Karpas-422 (cell line): Measurements from ENCODE around the gene SH3D21. TPM values are rescaled to one million over a fixed set of nuclear protein-coding genes. Genes with fewer than 3 reads are reported as not detected.

Experiments used
- DNase-seq: peaks from one replicate; pipeline ENCODE4 v3.0.0-alpha.2; 2015
- H2AFZ ChIP-seq: fragments of 200-600 bp; sonication (generic); 2 replicates; pipeline ENCODE4 v1.6.1; 2014; ENCODE audit warnings: antibody characterized with exemption, low read length, mixed read lengths
- H3K27ac ChIP-seq: fragments of 200-600 bp; sonication (generic); 2 replicates; pipeline ENCODE4 v1.5.1; 2014; ENCODE audit warnings: mild to moderate bottlenecking, low read length, moderate library complexity
- H3K27me3 ChIP-seq: fragments of 200-600 bp; sonication (generic); 2 replicates; pipeline ENCODE4 v1.6.1; 2014; ENCODE audit warnings: low read length, mixed read lengths
- H3K36me3 ChIP-seq: fragments of 200-600 bp; sonication (generic); 2 replicates; pipeline ENCODE4 v1.6.1; 2014; ENCODE audit warnings: low read length, mixed read lengths; ENCODE audit not compliant: insufficient read depth
- H3K4me1 ChIP-seq: fragments of 200-600 bp; sonication (generic); 2 replicates; pipeline ENCODE4 v1.6.1; 2014; ENCODE audit warnings: mild to moderate bottlenecking, low read length, mixed read lengths
- H3K4me2 ChIP-seq: fragments of 200-600 bp; sonication (generic); 2 replicates; pipeline ENCODE4 v1.6.1; 2014; ENCODE audit warnings: low read length, low read depth, mild to moderate bottlenecking; ENCODE audit not compliant: poor library complexity, severe bottlenecking
- H3K4me3 ChIP-seq: fragments of 200-600 bp; sonication (generic); 2 replicates; pipeline ENCODE4 v1.5.1; 2014; ENCODE audit warnings: mild to moderate bottlenecking, antibody characterized with exemption, low read length, mixed read lengths
- H3K79me2 ChIP-seq: fragments of 200-600 bp; sonication (generic); 2 replicates; pipeline ENCODE4 v1.6.1; 2014; ENCODE audit warnings: mild to moderate bottlenecking, low read length, mixed read lengths
- H3K9ac ChIP-seq: fragments of 200-600 bp; sonication (generic); 2 replicates; pipeline ENCODE4 v1.6.0; 2014; ENCODE audit warnings: low read length
- H3K9me2 ChIP-seq: fragments of 200-600 bp; sonication (generic), shearing (Covaris generic); replicated peaks from 2 replicates; pipeline ENCODE4 v1.6.0; 2014; ENCODE audit warnings: mild to moderate bottlenecking, low read length, moderate library complexity; ENCODE audit not compliant: insufficient read depth
- H3K9me3 ChIP-seq: fragments of 300-700, 200-600 bp; sonication (generic); 2 replicates; pipeline ENCODE4 v1.6.1; 2014; ENCODE audit warnings: low read length, mixed read lengths
- H4K20me1 ChIP-seq: fragments of 200-600 bp; sonication (generic); 2 replicates; pipeline ENCODE4 v1.6.1; 2014; ENCODE audit warnings: mild to moderate bottlenecking, antibody characterized with exemption, low read length, low read depth; ENCODE audit not compliant: insufficient read depth
- total RNA-seq: library from RNA; depleted of rRNA; stranded (reverse); fragments of >200 nt; shearing (Covaris generic); gene quantifications from 2 replicates; pipeline ENCODE4 v1.2.3, GENCODE V29; 2014; ENCODE audit warnings: low replicate concordance

SH3D21 gene
- total RNA-seq, 1 experiment from 2014 or later, result 8.2 TPM

DNA sequence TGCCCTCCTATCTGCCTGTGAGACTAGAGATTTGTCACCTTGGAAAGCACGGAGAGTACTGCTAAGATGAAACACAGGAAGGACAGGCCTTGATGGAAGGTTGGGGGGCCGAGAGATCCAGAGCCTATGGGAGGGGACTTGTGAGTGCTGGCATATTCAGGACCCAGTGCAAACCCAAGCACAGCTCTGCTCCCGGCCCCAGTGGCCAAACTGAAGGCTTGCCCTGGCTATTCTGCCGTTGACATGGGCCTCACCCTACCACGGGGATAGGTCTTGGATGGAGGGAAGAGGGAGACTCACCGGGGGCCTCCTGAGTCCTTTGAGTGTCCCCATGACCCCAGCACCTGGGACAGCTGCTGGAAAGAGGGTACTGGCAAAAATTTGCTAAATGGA is 21.9 kb downstream of the SH3D21 start:
- Histone ChIP-seq H3K4me1 (peaks cover under 1% of the 10 kb centered on the region), H2AFZ (no peak overlapping the region), H3K4me3 (no peak overlapping the region), H3K9me3 (no peaks in the 10 kb centered on the region), H4K20me1 (no peaks in the 10 kb centered on the region), H3K9me2 (no peaks in the 10 kb centered on the region), H3K36me3 (no peaks in the 10 kb centered on the region), H3K27ac (no peak overlapping the region), H3K27me3 (no peaks in the 10 kb centered on the region), H3K9ac (no peak overlapping the region), H3K79me2 (no peaks in the 10 kb centered on the region), H3K4me2 (no peak overlapping the region)
- no peak for DNase-seq

GRCh38 chr1:36328713-36329112 is 22.5 kb downstream of the SH3D21 start:
- Histone ChIP-seq H3K4me1 (no peaks in the 10 kb centered on the region; the same call in none of the 2 replicates), H2AFZ (no peak overlapping the region), H4K20me1 (no peaks in the 10 kb centered on the region), H3K27ac (no peak overlapping the region), H3K4me3 (no peak overlapping the region), H3K9me2 (no peaks in the 10 kb centered on the region), H3K27me3 (no peaks in the 10 kb centered on the region), H3K36me3 (no peaks in the 10 kb centered on the region), H3K9me3 (no peaks in the 10 kb centered on the region), H3K9ac (no peak overlapping the region), H3K79me2 (no peaks in the 10 kb centered on the region), H3K4me2 (no peak overlapping the region)
- no peak for DNase-seq

DNA sequence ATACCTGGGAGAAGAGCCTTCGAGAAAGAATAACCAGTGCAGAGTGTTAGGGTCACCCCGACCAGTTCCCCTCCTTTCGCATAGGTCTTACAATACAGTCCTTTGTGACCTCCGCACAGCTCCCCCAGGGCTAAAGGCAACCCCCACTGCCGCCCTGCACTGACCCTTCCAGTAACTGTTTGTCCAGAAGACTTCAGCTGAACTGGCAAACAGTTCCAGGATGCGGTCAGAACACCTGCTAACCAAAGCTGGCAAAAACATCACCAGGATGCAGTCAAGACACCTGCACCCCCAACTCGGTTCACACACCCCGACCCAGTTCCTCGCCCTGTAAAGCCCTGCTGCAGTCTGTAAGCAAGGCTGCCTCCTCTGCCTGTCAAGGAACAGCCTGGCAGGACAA is 23.6 kb downstream of the SH3D21 start:
- no peak overlapping the region for H3K4me3 ChIP-seq
- H2AFZ ChIP-seq, result no peak overlapping the region
- H3K36me3 ChIP-seq, result no peaks in the 10 kb centered on the region
- no peaks in the 10 kb centered on the region for H3K79me2 ChIP-seq
- no peak for DNase-seq
- no peak overlapping the region for H3K4me2 ChIP-seq
- no peak overlapping the region for H3K9ac ChIP-seq
- no peaks in the 10 kb centered on the region for H3K9me2 ChIP-seq
- no peaks in the 10 kb centered on the region for H3K27me3 ChIP-seq
- no peaks in the 10 kb centered on the region for H3K9me3 ChIP-seq
- no peak overlapping the region for H3K27ac ChIP-seq
- no peaks in the 10 kb centered on the region for H3K4me1 ChIP-seq
- no peaks in the 10 kb centered on the region for H4K20me1 ChIP-seq

GRCh38 chr1:36330940-36331339 is 24.8 kb downstream of the SH3D21 start:
- H3K36me3 ChIP-seq, result no peaks in the 10 kb centered on the region
- H3K27me3 ChIP-seq, result no peaks in the 10 kb centered on the region
- no peaks in the 10 kb centered on the region for H3K79me2 ChIP-seq
- H3K27ac ChIP-seq, result no peak overlapping the region
- no peak overlapping the region for H3K4me2 ChIP-seq
- H3K9me2 ChIP-seq, result no peaks in the 10 kb centered on the region
- H3K4me3 ChIP-seq, result no peak overlapping the region
- DNase-seq, result no peak
- no peaks in the 10 kb centered on the region for H3K4me1 ChIP-seq
- H2AFZ ChIP-seq, result no peak overlapping the region
- no peaks in the 10 kb centered on the region for H4K20me1 ChIP-seq
- no peak overlapping the region for H3K9ac ChIP-seq
- no peaks in the 10 kb centered on the region for H3K9me3 ChIP-seq

DNA sequence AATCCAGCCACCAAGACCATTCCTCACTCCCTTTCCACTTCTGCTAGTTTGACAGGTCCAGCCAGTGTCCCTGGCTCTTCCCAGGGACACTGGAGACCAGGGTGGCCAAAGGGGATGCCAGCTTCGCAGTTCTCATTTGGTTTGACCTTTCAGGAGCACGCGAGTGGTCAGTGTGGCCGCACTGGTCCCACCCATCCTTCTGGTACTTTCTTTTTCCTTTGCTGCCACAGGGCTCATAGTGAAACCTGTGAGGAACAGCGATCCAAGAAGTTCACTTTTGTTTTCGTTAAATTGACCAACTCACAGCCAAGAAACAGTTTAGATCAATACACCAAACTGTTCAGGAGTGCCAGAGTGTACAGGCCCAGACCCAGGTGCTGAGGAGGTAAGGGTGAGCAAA is 31.7 kb downstream of the SH3D21 start:
- H3K36me3 ChIP-seq, result no peaks in the 10 kb centered on the region
- no peaks in the 10 kb centered on the region for H4K20me1 ChIP-seq
- H2AFZ ChIP-seq, result no peak overlapping the region
- no peak for DNase-seq
- no peaks in the 10 kb centered on the region for H3K27me3 ChIP-seq
- H3K27ac ChIP-seq, result no peak overlapping the region
- H3K79me2 ChIP-seq, result no peaks in the 10 kb centered on the region
- no peaks in the 10 kb centered on the region for H3K4me1 ChIP-seq
- no peaks in the 10 kb centered on the region for H3K9me3 ChIP-seq
- H3K9me2 ChIP-seq, result no peaks in the 10 kb centered on the region
- H3K9ac ChIP-seq, result no peak overlapping the region
- H3K4me3 ChIP-seq, result no peak overlapping the region
- no peak overlapping the region for H3K4me2 ChIP-seq

DNA sequence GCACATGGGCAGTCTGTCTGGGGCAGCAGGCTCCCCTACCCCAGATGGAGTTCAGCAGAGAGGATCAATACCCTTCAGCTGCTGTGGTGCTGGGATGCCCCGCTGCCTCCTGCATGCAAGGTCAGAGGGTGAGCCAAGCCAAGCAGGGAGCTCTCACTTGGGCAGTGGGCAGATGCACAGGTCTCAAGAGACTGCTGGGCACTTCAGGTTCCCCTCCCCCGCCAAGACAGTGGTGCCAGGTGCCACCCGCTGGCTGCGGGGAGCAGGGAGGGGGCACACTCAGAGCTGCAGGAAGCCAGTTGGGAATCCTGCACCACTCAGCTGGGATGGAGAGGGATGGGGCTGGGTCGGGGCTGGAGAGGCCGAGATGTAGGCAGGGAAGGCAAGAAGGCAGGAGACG is 33.0 kb downstream of the SH3D21 start:
- H3K9me3 ChIP-seq, result no peaks in the 10 kb centered on the region
- H3K27ac ChIP-seq, result no peak overlapping the region
- H3K9ac ChIP-seq, result no peak overlapping the region
- no peaks in the 10 kb centered on the region for H4K20me1 ChIP-seq
- no peak overlapping the region for H2AFZ ChIP-seq
- H3K4me3 ChIP-seq, result no peak overlapping the region
- no peaks in the 10 kb centered on the region for H3K4me1 ChIP-seq
- DNase-seq, result no peak
- H3K9me2 ChIP-seq, result no peaks in the 10 kb centered on the region
- no peak overlapping the region for H3K4me2 ChIP-seq
- no peaks in the 10 kb centered on the region for H3K79me2 ChIP-seq
- no peaks in the 10 kb centered on the region for H3K36me3 ChIP-seq
- H3K27me3 ChIP-seq, result no peaks in the 10 kb centered on the region

DNA sequence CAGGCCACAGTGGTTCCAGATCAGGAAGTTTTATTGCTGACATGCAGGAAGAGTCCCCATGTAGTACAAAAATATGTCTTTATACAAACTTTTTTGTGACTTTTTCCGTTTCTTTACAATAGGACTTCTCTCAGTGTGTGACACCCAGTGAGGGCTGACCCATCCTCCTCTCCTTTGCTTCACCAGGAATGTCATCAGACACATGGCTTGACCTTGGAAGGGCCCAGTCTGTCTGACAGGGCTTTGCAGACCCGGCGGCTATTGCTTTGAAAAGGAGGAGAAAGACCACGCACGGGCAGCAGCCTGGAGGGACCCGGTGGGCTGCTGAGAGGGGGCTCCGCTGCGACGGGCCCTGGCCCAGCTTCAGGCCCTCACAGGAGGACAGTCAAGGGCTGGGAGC is 33.4 kb downstream of the SH3D21 start:
- H4K20me1 ChIP-seq, result no peaks in the 10 kb centered on the region
- DNase-seq, result no peak
- no peak overlapping the region for H3K4me3 ChIP-seq
- H3K27ac ChIP-seq, result no peak overlapping the region
- H3K79me2 ChIP-seq, result no peaks in the 10 kb centered on the region
- H3K9ac ChIP-seq, result no peak overlapping the region
- H3K4me1 ChIP-seq, result no peaks in the 10 kb centered on the region
- no peaks in the 10 kb centered on the region for H3K9me3 ChIP-seq
- H3K4me2 ChIP-seq, result no peak overlapping the region
- H3K9me2 ChIP-seq, result no peaks in the 10 kb centered on the region
- H2AFZ ChIP-seq, result no peak overlapping the region
- H3K36me3 ChIP-seq, result no peaks in the 10 kb centered on the region
- H3K27me3 ChIP-seq, result no peaks in the 10 kb centered on the region

GRCh38 chr1:36341626-36342320 is 35.6 kb downstream of the SH3D21 start:
- DNase-seq, result no peak
- no peaks in the 10 kb centered on the region for H3K36me3 ChIP-seq
- H2AFZ ChIP-seq, result no peak overlapping the region
- H3K4me2 ChIP-seq, result no peak overlapping the region
- no peaks in the 10 kb centered on the region for H3K27me3 ChIP-seq
- H3K27ac ChIP-seq, result no peak overlapping the region
- H3K79me2 ChIP-seq, result no peaks in the 10 kb centered on the region
- no peaks in the 10 kb centered on the region for H3K9me3 ChIP-seq
- no peaks in the 10 kb centered on the region for H4K20me1 ChIP-seq
- H3K4me1 ChIP-seq, result no peaks in the 10 kb centered on the region
- no peak overlapping the region for H3K4me3 ChIP-seq
- no peaks in the 10 kb centered on the region for H3K9me2 ChIP-seq
- H3K9ac ChIP-seq, result no peak overlapping the region
